ENCODE results near the gene CMSS1. TPM values are rescaled to one million over a fixed set of nuclear protein-coding genes. Genes with fewer than 3 reads are reported as not detected.

CMSS1 gene
- total and polyA plus RNA-seq, 2 of the 13 experiments (the other 11 are each of a cell fraction or from before 2014, with no cell fraction given): 6.4 to 48.7 TPM

DNA sequence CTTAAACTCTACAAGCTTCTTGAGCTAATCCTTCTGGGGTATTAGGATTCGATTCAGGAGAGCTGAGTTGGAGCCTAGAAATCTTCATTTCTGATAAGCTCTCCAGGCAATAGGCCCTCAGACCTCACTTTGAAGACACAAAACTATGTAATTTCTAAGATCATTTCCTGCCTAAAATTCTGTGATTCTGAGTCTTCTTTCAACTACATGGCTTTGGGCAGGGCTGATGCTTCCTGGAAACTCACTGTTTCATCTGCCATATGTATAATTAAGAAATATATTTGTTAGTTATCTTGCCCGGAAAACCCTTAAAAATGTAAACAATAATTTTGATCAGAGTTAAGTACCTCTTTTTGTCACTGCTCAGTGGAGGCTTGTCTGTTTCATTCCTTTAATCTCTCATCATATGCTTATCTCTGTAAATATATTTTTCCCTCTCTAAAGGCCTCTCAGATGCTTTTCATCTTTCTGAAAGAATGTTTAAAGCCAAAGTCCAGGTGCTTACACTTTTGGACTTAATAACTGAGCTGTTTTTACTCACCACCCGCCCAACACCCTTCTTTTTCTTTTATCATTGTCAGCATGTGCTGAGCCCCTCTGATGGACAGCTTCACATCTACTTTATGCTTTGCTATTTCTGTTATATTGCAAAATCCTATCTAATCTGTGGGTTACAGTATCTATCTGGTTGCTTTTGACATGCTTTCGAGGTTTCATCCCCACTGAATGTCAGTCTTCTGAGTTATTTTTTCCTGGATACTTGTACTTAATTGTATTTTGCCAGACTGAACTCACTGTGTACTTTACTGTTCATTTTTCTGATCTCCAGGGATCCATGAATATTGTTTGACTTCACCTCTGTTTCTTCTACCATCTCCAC lies 258.4 kb downstream of the CMSS1 start (continued):
- TF ChIP-seq, protein P1, sequence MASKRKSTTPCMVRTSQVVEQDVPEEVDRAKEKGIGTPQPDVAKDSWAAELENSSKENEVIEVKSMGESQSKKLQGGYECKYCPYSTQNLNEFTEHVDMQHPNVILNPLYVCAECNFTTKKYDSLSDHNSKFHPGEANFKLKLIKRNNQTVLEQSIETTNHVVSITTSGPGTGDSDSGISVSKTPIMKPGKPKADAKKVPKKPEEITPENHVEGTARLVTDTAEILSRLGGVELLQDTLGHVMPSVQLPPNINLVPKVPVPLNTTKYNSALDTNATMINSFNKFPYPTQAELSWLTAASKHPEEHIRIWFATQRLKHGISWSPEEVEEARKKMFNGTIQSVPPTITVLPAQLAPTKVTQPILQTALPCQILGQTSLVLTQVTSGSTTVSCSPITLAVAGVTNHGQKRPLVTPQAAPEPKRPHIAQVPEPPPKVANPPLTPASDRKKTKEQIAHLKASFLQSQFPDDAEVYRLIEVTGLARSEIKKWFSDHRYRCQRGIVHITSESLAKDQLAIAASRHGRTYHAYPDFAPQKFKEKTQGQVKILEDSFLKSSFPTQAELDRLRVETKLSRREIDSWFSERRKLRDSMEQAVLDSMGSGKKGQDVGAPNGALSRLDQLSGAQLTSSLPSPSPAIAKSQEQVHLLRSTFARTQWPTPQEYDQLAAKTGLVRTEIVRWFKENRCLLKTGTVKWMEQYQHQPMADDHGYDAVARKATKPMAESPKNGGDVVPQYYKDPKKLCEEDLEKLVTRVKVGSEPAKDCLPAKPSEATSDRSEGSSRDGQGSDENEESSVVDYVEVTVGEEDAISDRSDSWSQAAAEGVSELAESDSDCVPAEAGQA (IDR thresholded peaks at IDR 0.05; ENCODE audit: low read depth): no peak
- TF ChIP-seq, protein P1 (CRISPR knock-in tag; IDR thresholded peaks at IDR 0.05; ENCODE audit: borderline replicate concordance): peak; percentile 84; the same call in 1 of the 2 replicates
- TF ChIP-seq, protein P2, sequence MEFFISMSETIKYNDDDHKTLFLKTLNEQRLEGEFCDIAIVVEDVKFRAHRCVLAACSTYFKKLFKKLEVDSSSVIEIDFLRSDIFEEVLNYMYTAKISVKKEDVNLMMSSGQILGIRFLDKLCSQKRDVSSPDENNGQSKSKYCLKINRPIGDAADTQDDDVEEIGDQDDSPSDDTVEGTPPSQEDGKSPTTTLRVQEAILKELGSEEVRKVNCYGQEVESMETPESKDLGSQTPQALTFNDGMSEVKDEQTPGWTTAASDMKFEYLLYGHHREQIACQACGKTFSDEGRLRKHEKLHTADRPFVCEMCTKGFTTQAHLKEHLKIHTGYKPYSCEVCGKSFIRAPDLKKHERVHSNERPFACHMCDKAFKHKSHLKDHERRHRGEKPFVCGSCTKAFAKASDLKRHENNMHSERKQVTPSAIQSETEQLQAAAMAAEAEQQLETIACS (CRISPR knock-in tag; IDR thresholded peaks at IDR 0.05): no peak
- TF ChIP-seq CEBPB (IDR thresholded peaks at IDR 0.05; ENCODE audit: borderline replicate concordance, low read depth, low read length) (peak; percentile 49; the same call in 1 of the 2 replicates), PITX1 (CRISPR knock-in tag; IDR thresholded peaks at IDR 0.05) (peak; percentile 85), TCF7 (IDR thresholded peaks at IDR 0.05; ENCODE audit: low read depth) (peak; percentile 99), ELF3 (CRISPR knock-in tag; IDR thresholded peaks at IDR 0.05) (peak; percentile 78), MXD4 (CRISPR knock-in tag; IDR thresholded peaks at IDR 0.05) (no peak), TEAD3 (CRISPR knock-in tag; optimal IDR thresholded peaks at IDR 0.05; ENCODE audit: borderline replicate concordance) (peak; percentile 81), ZNF430 (CRISPR knock-in tag; IDR thresholded peaks at IDR 0.05) (no peak), SKI (IDR thresholded peaks at IDR 0.05; ENCODE audit: partially characterized antibody) (no peak), MAFK (conservative IDR thresholded peaks at IDR 0.05 in 1 of 2, IDR thresholded peaks at IDR 0.05 in 1 of 2; ENCODE audit: low read length in 2 of 2) (peak; percentile 43 to 55)
- TF ChIP-seq, protein P3, sequence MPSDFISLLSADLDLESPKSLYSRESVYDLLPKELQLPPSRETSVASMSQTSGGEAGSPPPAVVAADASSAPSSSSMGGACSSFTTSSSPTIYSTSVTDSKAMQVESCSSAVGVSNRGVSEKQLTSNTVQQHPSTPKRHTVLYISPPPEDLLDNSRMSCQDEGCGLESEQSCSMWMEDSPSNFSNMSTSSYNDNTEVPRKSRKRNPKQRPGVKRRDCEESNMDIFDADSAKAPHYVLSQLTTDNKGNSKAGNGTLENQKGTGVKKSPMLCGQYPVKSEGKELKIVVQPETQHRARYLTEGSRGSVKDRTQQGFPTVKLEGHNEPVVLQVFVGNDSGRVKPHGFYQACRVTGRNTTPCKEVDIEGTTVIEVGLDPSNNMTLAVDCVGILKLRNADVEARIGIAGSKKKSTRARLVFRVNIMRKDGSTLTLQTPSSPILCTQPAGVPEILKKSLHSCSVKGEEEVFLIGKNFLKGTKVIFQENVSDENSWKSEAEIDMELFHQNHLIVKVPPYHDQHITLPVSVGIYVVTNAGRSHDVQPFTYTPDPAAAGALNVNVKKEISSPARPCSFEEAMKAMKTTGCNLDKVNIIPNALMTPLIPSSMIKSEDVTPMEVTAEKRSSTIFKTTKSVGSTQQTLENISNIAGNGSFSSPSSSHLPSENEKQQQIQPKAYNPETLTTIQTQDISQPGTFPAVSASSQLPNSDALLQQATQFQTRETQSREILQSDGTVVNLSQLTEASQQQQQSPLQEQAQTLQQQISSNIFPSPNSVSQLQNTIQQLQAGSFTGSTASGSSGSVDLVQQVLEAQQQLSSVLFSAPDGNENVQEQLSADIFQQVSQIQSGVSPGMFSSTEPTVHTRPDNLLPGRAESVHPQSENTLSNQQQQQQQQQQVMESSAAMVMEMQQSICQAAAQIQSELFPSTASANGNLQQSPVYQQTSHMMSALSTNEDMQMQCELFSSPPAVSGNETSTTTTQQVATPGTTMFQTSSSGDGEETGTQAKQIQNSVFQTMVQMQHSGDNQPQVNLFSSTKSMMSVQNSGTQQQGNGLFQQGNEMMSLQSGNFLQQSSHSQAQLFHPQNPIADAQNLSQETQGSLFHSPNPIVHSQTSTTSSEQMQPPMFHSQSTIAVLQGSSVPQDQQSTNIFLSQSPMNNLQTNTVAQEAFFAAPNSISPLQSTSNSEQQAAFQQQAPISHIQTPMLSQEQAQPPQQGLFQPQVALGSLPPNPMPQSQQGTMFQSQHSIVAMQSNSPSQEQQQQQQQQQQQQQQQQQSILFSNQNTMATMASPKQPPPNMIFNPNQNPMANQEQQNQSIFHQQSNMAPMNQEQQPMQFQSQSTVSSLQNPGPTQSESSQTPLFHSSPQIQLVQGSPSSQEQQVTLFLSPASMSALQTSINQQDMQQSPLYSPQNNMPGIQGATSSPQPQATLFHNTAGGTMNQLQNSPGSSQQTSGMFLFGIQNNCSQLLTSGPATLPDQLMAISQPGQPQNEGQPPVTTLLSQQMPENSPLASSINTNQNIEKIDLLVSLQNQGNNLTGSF (CRISPR knock-in tag; IDR thresholded peaks at IDR 0.05): no peak
- TF ChIP-seq, protein P4, sequence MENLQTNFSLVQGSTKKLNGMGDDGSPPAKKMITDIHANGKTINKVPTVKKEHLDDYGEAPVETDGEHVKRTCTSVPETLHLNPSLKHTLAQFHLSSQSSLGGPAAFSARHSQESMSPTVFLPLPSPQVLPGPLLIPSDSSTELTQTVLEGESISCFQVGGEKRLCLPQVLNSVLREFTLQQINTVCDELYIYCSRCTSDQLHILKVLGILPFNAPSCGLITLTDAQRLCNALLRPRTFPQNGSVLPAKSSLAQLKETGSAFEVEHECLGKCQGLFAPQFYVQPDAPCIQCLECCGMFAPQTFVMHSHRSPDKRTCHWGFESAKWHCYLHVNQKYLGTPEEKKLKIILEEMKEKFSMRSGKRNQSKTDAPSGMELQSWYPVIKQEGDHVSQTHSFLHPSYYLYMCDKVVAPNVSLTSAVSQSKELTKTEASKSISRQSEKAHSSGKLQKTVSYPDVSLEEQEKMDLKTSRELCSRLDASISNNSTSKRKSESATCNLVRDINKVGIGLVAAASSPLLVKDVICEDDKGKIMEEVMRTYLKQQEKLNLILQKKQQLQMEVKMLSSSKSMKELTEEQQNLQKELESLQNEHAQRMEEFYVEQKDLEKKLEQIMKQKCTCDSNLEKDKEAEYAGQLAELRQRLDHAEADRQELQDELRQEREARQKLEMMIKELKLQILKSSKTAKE (CRISPR knock-in tag; IDR thresholded peaks at IDR 0.05; ENCODE audit: borderline replicate concordance): peak; percentile 28; the same call in 1 of the 2 replicates

All from HepG2 (cell line).